GM21737 (cell line): ENCODE measurements around the gene PAM.

ENCODE experiments used
- ATAC-seq: cut with Tn5 transposase; IDR thresholded peaks from one replicate; pipeline ENCODE4 v1.9.1; 2021; ENCODE audit warnings: mild to moderate bottlenecking, moderate library complexity; ENCODE audit not compliant: unreplicated experiment

The PAM gene

GRCh38 chr5:102930244-102930643 lies 175.1 kb downstream of the PAM start:
- no peak for ATAC-seq

- ATAC-seq: no peak
Observed at GRCh38 chr5:102931085-102931725, 176.1 kb downstream of the PAM start.

- no peak for ATAC-seq
Observed at GRCh38 chr5:102932781-102933180, 177.7 kb downstream of the PAM start.

- ATAC-seq: no peak
Observed at GRCh38 chr5:102933316-102933715, 178.2 kb downstream of the PAM start.

GRCh38 chr5:102933721-102934459 lies 178.8 kb downstream of the PAM start:
- ATAC-seq: no peak

GRCh38 chr5:102937894-102938293 lies 182.8 kb downstream of the PAM start:
- ATAC-seq: no peak

- ATAC-seq: no peak
Observed at GRCh38 chr5:102941111-102941510, 186.0 kb downstream of the PAM start.

- no peak for ATAC-seq
Observed at GRCh38 chr5:102946414-102946813, 191.3 kb downstream of the PAM start.

- ATAC-seq: no peak
Observed at GRCh38 chr5:102946971-102947370, 191.9 kb downstream of the PAM start.

- ATAC-seq: no peak
Observed at GRCh38 chr5:102955488-102955887, 200.4 kb downstream of the PAM start.

GRCh38 chr5:102956599-102956998 lies 201.5 kb downstream of the PAM start:
- ATAC-seq: no peak

GRCh38 chr5:102957141-102957540 lies 202.0 kb downstream of the PAM start:
- no peak for ATAC-seq

- no peak for ATAC-seq
Observed at GRCh38 chr5:102958481-102959011, 203.4 kb downstream of the PAM start.

- no peak for ATAC-seq
Observed at GRCh38 chr5:102959055-102959454, 203.9 kb downstream of the PAM start.

GRCh38 chr5:102961671-102962070 lies 206.6 kb downstream of the PAM start:
- ATAC-seq: no peak

GRCh38 chr5:102965653-102966052 lies 210.5 kb downstream of the PAM start:
- ATAC-seq: no peak

GRCh38 chr5:102969641-102970040 lies 214.5 kb downstream of the PAM start:
- ATAC-seq: no peak

GRCh38 chr5:102971676-102972293 lies 216.7 kb downstream of the PAM start:
- ATAC-seq: no peak

GRCh38 chr5:102974177-102974576 lies 219.1 kb downstream of the PAM start:
- ATAC-seq: no peak

GRCh38 chr5:102975045-102975444 lies 219.9 kb downstream of the PAM start:
- ATAC-seq: no peak

- no peak for ATAC-seq
Observed at GRCh38 chr5:102975457-102976182, 220.5 kb downstream of the PAM start.
